H1 (cell line): ENCODE results near the gene GPX7. TPM values are rescaled to one million over a fixed set of nuclear protein-coding genes. Genes with fewer than 3 reads are reported as not detected.

ENCODE experiments used
- CHD2 ChIP-seq: IDR thresholded peaks from 2 replicates; pipeline ENCODE4 v1.6.1; 2012; ENCODE audit warnings: low read length, improper control_type of control experiment
- polyA plus RNA-seq, 7 experiments: library from polyadenylated mRNA; depleted of rRNA in 3 of 7; stranded (reverse) in 5 of 7; unstranded in 2 of 7; fragments of >200 nt in 5 of 7; fragments of 200-250 nt in 2 of 7; gene quantifications; 1 replicate in 5 of 7; 2 replicates in 1 of 7; 4 replicates in 1 of 7; pipeline versions ENCODE4 v1.2.1 to v1.2.3, GENCODE V29; 2011 to 2013; ENCODE audit warnings: missing spikeins in 2 of 7, mixed read lengths in 2 of 7
- total RNA-seq: library from RNA; stranded (reverse); fragmentation: NEBNext Ultra II Directional; extraction: Animal tissue kit (Norgen Biotek cat#: 25700); gene quantifications from 2 replicates; pipeline ENCODE4 v1.2.1, GENCODE V29; 2021

Gene GPX7
- total and polyA plus RNA-seq, 2 of the 8 experiments (the other 6 are each of a cell fraction or from before 2014, with no cell fraction given), result 13.0 to 37.5 TPM

- no peak for TF ChIP-seq CHD2
These were observed 11.9 kb upstream of the GPX7 start (continued) for GRCh38 chr1:52590266-52590665.
